ENCODE results near the gene PLA2G2C.
A peak's percentile ranks its signal among the peaks of the same experiment; 100 is the strongest.

The PLA2G2C gene

GRCh38 chr1:20207546-20207945, 21.2 kb upstream of the PLA2G2C start:
- no peak for DNase-seq (ENCODE audit: low spot score)

GRCh38 chr1:20202166-20202565, 15.8 kb upstream of the PLA2G2C start:
- no peak for DNase-seq (ENCODE audit: low spot score)

- no peak for DNase-seq (ENCODE audit: low spot score)
Observed at GRCh38 chr1:20200966-20201365, 14.6 kb upstream of the PLA2G2C start.

GRCh38 chr1:20199840-20200239, 13.5 kb upstream of the PLA2G2C start:
- DNase-seq (ENCODE audit: low spot score), result no peak

GRCh38 chr1:20199403-20199802, 13.1 kb upstream of the PLA2G2C start:
- DNase-seq (ENCODE audit: low spot score), result no peak

GRCh38 chr1:20198918-20199317, 12.6 kb upstream of the PLA2G2C start:
- DNase-seq (ENCODE audit: low spot score), result no peak

- DNase-seq (ENCODE audit: low spot score), result no peak
Observed at GRCh38 chr1:20198296-20198695, 12.0 kb upstream of the PLA2G2C start.

- DNase-seq (ENCODE audit: low spot score), result no peak
Observed at GRCh38 chr1:20197329-20197791, 11.0 kb upstream of the PLA2G2C start.

- no peak for DNase-seq (ENCODE audit: low spot score)
Observed at GRCh38 chr1:20195462-20195780, 9.1 kb upstream of the PLA2G2C start.

GRCh38 chr1:20194757-20195461, 8.6 kb upstream of the PLA2G2C start:
- peak; percentile 32 for DNase-seq (ENCODE audit: low spot score)

- no peak for DNase-seq (ENCODE audit: low spot score)
Observed at GRCh38 chr1:20194224-20194623, 7.9 kb upstream of the PLA2G2C start.

GRCh38 chr1:20192871-20193411, 6.6 kb upstream of the PLA2G2C start:
- DNase-seq (ENCODE audit: low spot score), result no peak

- DNase-seq (ENCODE audit: low spot score), result no peak
Observed at GRCh38 chr1:20192364-20192763, 6.0 kb upstream of the PLA2G2C start.

GRCh38 chr1:20191266-20191825, 5.0 kb upstream of the PLA2G2C start:
- DNase-seq (ENCODE audit: low spot score), result no peak

GRCh38 chr1:20190256-20191160, 4.2 kb upstream of the PLA2G2C start:
- no peak for DNase-seq (ENCODE audit: low spot score)

- DNase-seq (ENCODE audit: low spot score), result no peak
Observed at GRCh38 chr1:20189664-20190063, 3.3 kb upstream of the PLA2G2C start.

- no peak for DNase-seq (ENCODE audit: low spot score)
Observed at GRCh38 chr1:20188455-20188817, 2.1 kb upstream of the PLA2G2C start.

- DNase-seq (ENCODE audit: low spot score), result no peak
Observed at GRCh38 chr1:20187813-20188454, 1.6 kb upstream of the PLA2G2C start.

GRCh38 chr1:20187103-20187812, 940 bp upstream of the PLA2G2C start:
- DNase-seq (ENCODE audit: low spot score), result no peak

- no peak for DNase-seq (ENCODE audit: low spot score)
Observed at GRCh38 chr1:20184997-20185833, 1.1 kb downstream of the PLA2G2C start.

GRCh38 chr1:20184481-20184900, 1.8 kb downstream of the PLA2G2C start:
- no peak for DNase-seq (ENCODE audit: low spot score)

All from RKO (cell line).